Uterus (tissue), 4 donors: ENCODE measurements around the gene TTC32. TPM values are rescaled to one million over a fixed set of nuclear protein-coding genes. Genes with fewer than 3 reads are reported as not detected.
"Not testable (repeated sequence)": the region's sequence is repeated elsewhere in the genome, so short reads cannot be mapped to it uniquely, and the experiment has no call there.

Experiments
- DNase-seq, 2 donors: peaks; one replicate each; pipeline ENCODE4 v3.0.0-alpha.2; 2019 to 2020
- H3K27ac ChIP-seq, 2 donors: fragments of 200-600 bp; sonication (generic); 1 replicate in 1 of 2; 2 replicates in 1 of 2; pipeline ENCODE4 v1.5.1; 2016 to 2018
- H3K27me3 ChIP-seq, 2 donors: fragments of 200-600 bp; sonication (generic); one replicate each; pipeline ENCODE4 v1.5.1; 2018 to 2019; ENCODE audit warnings: control low read depth in 1 of 2
- H3K36me3 ChIP-seq, 2 donors: fragments of 200-600 bp; sonication (generic); one replicate each; pipeline ENCODE4 v1.5.1; 2019; ENCODE audit warnings: control low read depth in 1 of 2
- H3K4me1 ChIP-seq, 2 donors: fragments of 200-600 bp; sonication (generic); one replicate each; pipeline ENCODE4 v1.5.1; 2018 to 2019; ENCODE audit warnings: control low read depth in 1 of 2
- H3K4me3 ChIP-seq, 2 donors: fragments of 200-600 bp; sonication (generic); 1 replicate in 1 of 2; 2 replicates in 1 of 2; pipeline ENCODE4 v1.5.1; 2018 to 2019; ENCODE audit warnings: mild to moderate bottlenecking in 1 of 2
- H3K9me3 ChIP-seq, 2 donors: fragments of 200-600 bp; sonication (generic); one replicate each; pipeline ENCODE4 v1.5.1; 2019; ENCODE audit warnings: control low read depth in 1 of 2
- CTCF ChIP-seq, 4 experiments: fragments of 200-600 bp in 2 of 4; fragments of 450-650 bp in 2 of 4; sonication (generic) in 2 of 4; IDR thresholded peaks; one replicate each; pipeline ENCODE4 v1.5.1; 2016 to 2019; ENCODE audit warnings: antibody characterized with exemption in 4 of 4, mild to moderate bottlenecking in 2 of 4, moderate library complexity in 1 of 4
- POLR2A ChIP-seq, 2 donors: fragments of 450-650 bp; IDR thresholded peaks; one replicate each; pipeline ENCODE4 v1.6.1; 2016; ENCODE audit warnings: antibody characterized with exemption in 2 of 2, mild to moderate bottlenecking in 1 of 2, moderate library complexity in 1 of 2
- intact Hi-C: fragments of 100-400 bp; cut with DNase I; formaldehyde crosslinking; loops from one replicate; pipeline ENCODE4 v1.15.1; 2023; ENCODE audit warnings: low total_unique reads
- total RNA-seq, 4 donors: library from RNA; depleted of rRNA in 3 of 4; stranded (reverse); fragments of >200 nt in 3 of 4; gene quantifications; one replicate each; pipeline versions ENCODE4 v1.1.0 to v1.2.4, GENCODE V29; 2014 to 2023
- donor health status: DM: yes; HTN: yes; CAD: no.

Gene TTC32
- total RNA-seq, 4 donors from 2014 or later = 16.7 to 22.6 (median 20.9) TPM

DNA sequence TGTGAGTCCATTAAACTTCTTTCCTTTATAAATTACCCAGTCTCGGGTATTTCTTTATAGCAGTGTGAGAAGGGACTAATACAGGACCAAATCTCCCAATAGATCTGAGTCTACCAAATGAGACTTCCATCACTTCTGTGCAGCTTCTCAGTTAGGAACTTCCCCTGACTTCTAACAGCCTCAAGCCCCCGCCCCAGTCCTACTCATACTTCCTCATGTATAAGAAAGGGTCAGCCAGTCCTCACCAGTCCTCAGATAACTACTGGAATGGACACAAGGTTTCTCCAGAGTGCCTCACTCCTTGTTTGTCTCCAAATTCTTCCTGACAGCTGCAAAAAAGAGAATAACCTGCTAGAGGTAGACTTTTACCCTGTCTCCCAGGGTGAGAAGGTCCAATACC is 19.5 kb downstream of the TTC32 start:
- no peaks in the 10 kb centered on the region for H3K4me1 ChIP-seq
- TF ChIP-seq CTCF (IDR thresholded peaks at IDR 0.05) (no peak), POLR2A (IDR thresholded peaks at IDR 0.05) (no peak)
- H3K27ac ChIP-seq = no peak overlapping the region
- no peaks in the 10 kb centered on the region for H3K36me3 ChIP-seq
- no peak for DNase-seq
- H3K27me3 ChIP-seq = no peaks in the 10 kb centered on the region
- intact Hi-C loops = no loop called here
- no peak overlapping the region for H3K4me3 ChIP-seq
- H3K9me3 ChIP-seq = no peaks in the 10 kb centered on the region

DNA sequence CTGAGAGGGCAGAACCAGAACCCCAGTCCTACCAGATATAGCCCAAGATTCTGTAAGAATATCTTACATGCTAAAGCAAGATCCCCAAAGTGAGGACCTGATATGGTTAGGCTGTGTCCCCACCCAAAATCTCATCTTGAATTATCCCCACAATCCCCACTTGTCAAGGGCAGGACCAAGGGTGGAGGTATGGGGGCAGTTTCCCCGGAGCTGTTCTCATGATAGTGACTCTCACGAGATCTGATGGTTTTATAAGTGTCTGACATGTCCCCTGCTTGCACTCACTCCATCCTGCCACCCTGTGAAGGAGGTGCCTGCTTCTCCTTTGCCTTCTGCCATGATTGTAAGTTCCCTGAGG is 19.9 kb downstream of the TTC32 start:
- intact Hi-C loops = no loop called here
- TF ChIP-seq CTCF (IDR thresholded peaks at IDR 0.05) (no peak), POLR2A (IDR thresholded peaks at IDR 0.05) (no peak)
- Histone ChIP-seq H3K27ac (no peak overlapping the region), H3K27me3 (no peaks in the 10 kb centered on the region), H3K36me3 (no peaks in the 10 kb centered on the region), H3K4me1 (no peaks in the 10 kb centered on the region), H3K9me3 (no peaks in the 10 kb centered on the region), H3K4me3 (no peak overlapping the region)
- DNase-seq = no peak

- no peak for DNase-seq
- no peaks in the 10 kb centered on the region for H3K4me1 ChIP-seq
- no peak overlapping the region for H3K27ac ChIP-seq
- H3K27me3 ChIP-seq = no peaks in the 10 kb centered on the region
- intact Hi-C loops = no loop called here
- TF ChIP-seq CTCF (IDR thresholded peaks at IDR 0.05) (no peak), POLR2A (IDR thresholded peaks at IDR 0.05) (no peak)
- H3K9me3 ChIP-seq = no peaks in the 10 kb centered on the region
- H3K4me3 ChIP-seq = no peak overlapping the region
- no peaks in the 10 kb centered on the region for H3K36me3 ChIP-seq
Measured at GRCh38 chr2:19881221-19881907, 20.4 kb downstream of the TTC32 start.

DNA sequence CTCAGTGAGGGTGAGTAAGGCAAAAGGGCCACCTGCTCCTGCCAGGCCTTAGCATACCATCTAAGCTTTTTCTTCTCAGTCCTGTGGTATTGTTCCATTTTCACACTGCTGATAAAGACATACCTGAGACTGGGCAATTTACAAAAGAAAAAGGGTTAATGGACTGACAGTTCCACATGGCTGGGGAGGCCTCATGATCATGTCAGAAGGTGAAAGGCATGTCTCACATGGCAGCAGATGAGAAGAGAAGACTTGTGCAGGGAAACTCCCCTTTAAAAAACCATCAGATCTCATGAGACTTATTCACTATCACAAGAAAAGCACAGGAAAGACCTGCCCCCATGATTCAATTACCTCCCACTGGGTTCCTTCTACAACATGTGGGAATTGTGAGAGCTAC is 21.6 kb downstream of the TTC32 start:
- H3K4me3 ChIP-seq, H3K4me1 ChIP-seq, H3K27ac ChIP-seq, H3K9me3 ChIP-seq, H3K36me3 ChIP-seq, DNase-seq, intact Hi-C loops, H3K27me3 ChIP-seq: not testable (repeated sequence)

GRCh38 chr2:19879120-19879519 is 22.7 kb downstream of the TTC32 start:
- no peaks in the 10 kb centered on the region for H3K9me3 ChIP-seq
- intact Hi-C loops = no loop called here
- no peaks in the 10 kb centered on the region for H3K36me3 ChIP-seq
- H3K27ac ChIP-seq = no peak overlapping the region
- H3K4me3 ChIP-seq = no peak overlapping the region
- no peak for TF ChIP-seq CTCF (IDR thresholded peaks at IDR 0.05)
- TF ChIP-seq POLR2A (IDR thresholded peaks at IDR 0.05) = no peak
- H3K4me1 ChIP-seq = no peaks in the 10 kb centered on the region
- H3K27me3 ChIP-seq = no peaks in the 10 kb centered on the region
- no peak for DNase-seq
